22Rv1 (cell line): ENCODE measurements around the gene EFNA4.

Source experiments
- ZFX ChIP-seq: fragments of 450-650 bp; IDR thresholded peaks from 2 replicates; pipeline ENCODE4 v1.6.1; 2017; ENCODE audit warnings: antibody characterized with exemption, borderline replicate concordance
- TF ChIP-seq, protein P1 (sequence below): fragments of 450-650 bp; IDR thresholded peaks from 2 replicates; pipeline ENCODE4 v1.5.1; 2017; ENCODE audit warnings: mild to moderate bottlenecking

DNA sequence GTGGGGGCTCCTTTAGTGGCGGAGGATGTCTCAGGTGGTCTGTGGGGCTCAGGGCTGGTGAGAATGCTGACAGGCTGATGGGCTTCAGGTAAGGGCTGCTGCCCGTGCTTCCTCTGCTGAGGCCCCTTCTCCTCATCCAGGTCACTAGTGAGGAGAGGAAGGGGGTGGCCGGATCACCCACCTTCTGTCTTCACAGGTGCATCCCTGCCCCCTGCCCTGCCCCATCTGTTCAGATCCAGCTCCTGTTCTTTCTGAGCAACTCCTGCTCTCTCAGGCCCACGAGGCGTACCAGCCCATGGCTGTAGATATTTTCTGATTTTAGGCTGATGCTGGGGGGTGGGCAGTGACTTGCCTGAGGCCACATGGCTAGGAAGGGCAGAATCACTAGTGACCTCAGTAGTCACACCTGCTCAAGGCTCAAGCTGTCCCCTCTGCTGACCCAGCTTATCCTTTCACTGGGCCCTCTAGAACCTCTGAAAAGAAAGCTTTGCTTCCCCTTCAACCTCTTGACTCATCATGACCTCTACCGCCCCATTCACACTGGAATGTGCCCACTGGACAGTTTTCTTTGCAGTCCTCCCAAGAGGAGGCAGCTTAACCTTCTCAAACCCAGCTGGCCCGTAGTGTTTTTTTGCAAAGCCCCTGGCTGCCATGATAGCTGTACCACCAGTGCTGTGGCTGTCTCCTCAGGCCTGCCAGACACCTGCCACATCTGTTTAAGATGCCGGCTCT is 44.8 kb upstream of the EFNA4 start:
- TF ChIP-seq, protein P1, sequence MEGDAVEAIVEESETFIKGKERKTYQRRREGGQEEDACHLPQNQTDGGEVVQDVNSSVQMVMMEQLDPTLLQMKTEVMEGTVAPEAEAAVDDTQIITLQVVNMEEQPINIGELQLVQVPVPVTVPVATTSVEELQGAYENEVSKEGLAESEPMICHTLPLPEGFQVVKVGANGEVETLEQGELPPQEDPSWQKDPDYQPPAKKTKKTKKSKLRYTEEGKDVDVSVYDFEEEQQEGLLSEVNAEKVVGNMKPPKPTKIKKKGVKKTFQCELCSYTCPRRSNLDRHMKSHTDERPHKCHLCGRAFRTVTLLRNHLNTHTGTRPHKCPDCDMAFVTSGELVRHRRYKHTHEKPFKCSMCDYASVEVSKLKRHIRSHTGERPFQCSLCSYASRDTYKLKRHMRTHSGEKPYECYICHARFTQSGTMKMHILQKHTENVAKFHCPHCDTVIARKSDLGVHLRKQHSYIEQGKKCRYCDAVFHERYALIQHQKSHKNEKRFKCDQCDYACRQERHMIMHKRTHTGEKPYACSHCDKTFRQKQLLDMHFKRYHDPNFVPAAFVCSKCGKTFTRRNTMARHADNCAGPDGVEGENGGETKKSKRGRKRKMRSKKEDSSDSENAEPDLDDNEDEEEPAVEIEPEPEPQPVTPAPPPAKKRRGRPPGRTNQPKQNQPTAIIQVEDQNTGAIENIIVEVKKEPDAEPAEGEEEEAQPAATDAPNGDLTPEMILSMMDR, result no peak
- TF ChIP-seq ZFX, result no peak
